ENCODE results near the gene WDR7.

DNA sequence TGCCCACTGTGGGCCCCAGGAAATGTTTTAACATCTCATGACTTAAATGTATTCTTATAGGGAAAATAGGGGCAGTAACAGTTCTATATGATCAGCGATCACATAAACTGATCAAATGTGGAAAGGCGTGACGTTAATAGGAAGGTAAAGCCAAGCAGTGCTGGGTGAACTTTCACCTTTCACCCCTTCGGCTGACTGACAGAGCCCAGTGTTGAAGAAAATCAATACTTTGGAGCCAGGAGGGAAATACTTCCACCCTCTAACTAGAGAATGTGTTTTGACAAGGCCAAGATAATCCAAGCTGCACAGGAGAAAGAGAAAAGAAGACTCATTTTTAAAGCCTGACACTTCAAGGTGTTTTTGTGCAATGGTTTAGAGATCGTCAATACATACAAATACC lies 379.3 kb downstream of the WDR7 start:
- TF ChIP-seq EP300 (IDR thresholded peaks at IDR 0.05) (no peak), POLR2A (IDR thresholded peaks at IDR 0.05) (no peak)
- TF ChIP-seq, protein P1, sequence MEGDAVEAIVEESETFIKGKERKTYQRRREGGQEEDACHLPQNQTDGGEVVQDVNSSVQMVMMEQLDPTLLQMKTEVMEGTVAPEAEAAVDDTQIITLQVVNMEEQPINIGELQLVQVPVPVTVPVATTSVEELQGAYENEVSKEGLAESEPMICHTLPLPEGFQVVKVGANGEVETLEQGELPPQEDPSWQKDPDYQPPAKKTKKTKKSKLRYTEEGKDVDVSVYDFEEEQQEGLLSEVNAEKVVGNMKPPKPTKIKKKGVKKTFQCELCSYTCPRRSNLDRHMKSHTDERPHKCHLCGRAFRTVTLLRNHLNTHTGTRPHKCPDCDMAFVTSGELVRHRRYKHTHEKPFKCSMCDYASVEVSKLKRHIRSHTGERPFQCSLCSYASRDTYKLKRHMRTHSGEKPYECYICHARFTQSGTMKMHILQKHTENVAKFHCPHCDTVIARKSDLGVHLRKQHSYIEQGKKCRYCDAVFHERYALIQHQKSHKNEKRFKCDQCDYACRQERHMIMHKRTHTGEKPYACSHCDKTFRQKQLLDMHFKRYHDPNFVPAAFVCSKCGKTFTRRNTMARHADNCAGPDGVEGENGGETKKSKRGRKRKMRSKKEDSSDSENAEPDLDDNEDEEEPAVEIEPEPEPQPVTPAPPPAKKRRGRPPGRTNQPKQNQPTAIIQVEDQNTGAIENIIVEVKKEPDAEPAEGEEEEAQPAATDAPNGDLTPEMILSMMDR (IDR thresholded peaks at IDR 0.05), result no peak
